Body of pancreas (tissue), 4 donors: ENCODE measurements around the gene MGAT5. TPM values are rescaled to one million over a fixed set of nuclear protein-coding genes. Genes with fewer than 3 reads are reported as not detected.
A peak's percentile ranks its signal among the peaks of the same experiment; 100 is the strongest.

Experiments used
- ATAC-seq: fragments of 150-250 bp; one replicate; pipeline ENCODE4 v1.9.1; 2016
- DNase-seq, 4 donors: peaks; one replicate each; pipeline ENCODE4 v3.0.0-alpha.2; 2019
- H3K27ac ChIP-seq, 4 donors: fragments of 200-600 bp; sonication (generic); 1 replicate in 3 of 4; 2 replicates in 1 of 4; pipeline versions ENCODE4 v1.5.1 to v1.6.1; 2016 to 2019; ENCODE audit warnings: mild to moderate bottlenecking in 1 of 4, mixed read lengths in 1 of 4, moderate library complexity in 1 of 4
- H3K27me3 ChIP-seq, 2 donors: fragments of 200-600 bp; sonication (generic); one replicate each; pipeline ENCODE4 v1.6.0; 2016; ENCODE audit warnings: mild to moderate bottlenecking in 1 of 2
- H3K36me3 ChIP-seq, 2 donors: fragments of 200-600 bp; sonication (generic); replicated peaks in 1 of 2; 2 replicates each; pipeline ENCODE4 v1.5.1; 2016; ENCODE audit warnings: low read depth in 2 of 2; ENCODE audit not compliant: insufficient read depth in 1 of 2
- H3K4me1 ChIP-seq: fragments of 200-600 bp; sonication (generic); one replicate; pipeline ENCODE4 v1.6.0; 2016
- H3K4me3 ChIP-seq, 2 donors: fragments of 200-600 bp; sonication (generic); 1 replicate in 1 of 2; 2 replicates in 1 of 2; pipeline ENCODE4 v1.5.1; 2016 to 2019
- H3K9me3 ChIP-seq, 3 donors: fragments of 200-600 bp; sonication (generic); 1 replicate in 2 of 3; 2 replicates in 1 of 3; pipeline ENCODE4 v1.5.1; 2016
- POLR2A ChIP-seq, 3 donors: fragments of 450-650 bp; IDR thresholded peaks; one replicate each; pipeline ENCODE4 v1.6.1; 2016; ENCODE audit warnings: antibody characterized with exemption in 3 of 3, mild to moderate bottlenecking in 2 of 3
- WGBS, 2 donors: methylation state at CpG; one replicate each; pipeline ENCODE4 v1.1.5; 2017; 5-methylcytosine and 5-hydroxymethylcytosine counted together
- intact Hi-C: fragments of 100-400 bp; cut with DNase I; formaldehyde crosslinking; loops from one replicate; pipeline ENCODE4 v1.15.1; 2023
- total RNA-seq, 2 donors: library from RNA; depleted of rRNA; stranded (reverse); fragments of >200 nt; gene quantifications; one replicate each; pipeline ENCODE4 v1.1.0, GENCODE V29; 2016
- TF ChIP-seq, protein P1 (sequence below), 7 experiments: fragments of 450-650 bp in 4 of 7; fragments of 200-600 bp in 3 of 7; sonication (generic) in 3 of 7; IDR thresholded peaks; one replicate each; pipeline ENCODE4 v1.5.1; 2016 to 2019; ENCODE audit warnings: antibody characterized with exemption in 7 of 7

The MGAT5 gene
- total RNA-seq, 2 donors from 2014 or later = 15.8 to 16.3 TPM

DNA sequence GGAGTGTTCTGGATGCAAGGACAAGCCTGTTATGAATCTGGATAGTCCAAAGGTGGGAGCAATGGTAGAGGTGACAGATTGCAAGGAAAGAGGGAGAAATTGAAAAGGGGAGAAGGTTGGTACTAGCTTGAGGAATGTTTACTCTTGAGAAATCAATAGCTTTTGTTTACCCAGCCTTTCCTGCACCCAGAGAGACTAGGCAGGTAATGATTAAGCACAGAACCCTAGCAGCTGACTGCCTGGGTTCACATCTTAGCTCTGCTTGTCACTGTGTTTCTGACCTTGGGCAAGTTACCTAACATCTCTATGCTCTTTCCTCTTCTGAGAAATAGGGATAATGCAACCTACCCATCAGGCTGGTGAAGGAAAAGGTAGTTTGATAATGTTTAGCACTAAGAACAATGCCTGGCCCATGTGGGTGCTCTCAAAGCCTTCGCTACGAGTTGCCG is 178.6 kb downstream of the MGAT5 start:
- Histone ChIP-seq H3K27me3 (no peaks in the 10 kb centered on the region), H3K4me3 (no peak overlapping the region), H3K36me3 (no peaks in the 10 kb centered on the region), H3K4me1 (peaks cover 86% of the 10 kb centered on the region), H3K9me3 (no peaks in the 10 kb centered on the region), H3K27ac (peak overlapping the region; percentile 83 to 92 (median 92))
- TF ChIP-seq POLR2A (IDR thresholded peaks at IDR 0.05) = peak in 1 of 3 donors; percentile 24
- TF ChIP-seq, protein P1, sequence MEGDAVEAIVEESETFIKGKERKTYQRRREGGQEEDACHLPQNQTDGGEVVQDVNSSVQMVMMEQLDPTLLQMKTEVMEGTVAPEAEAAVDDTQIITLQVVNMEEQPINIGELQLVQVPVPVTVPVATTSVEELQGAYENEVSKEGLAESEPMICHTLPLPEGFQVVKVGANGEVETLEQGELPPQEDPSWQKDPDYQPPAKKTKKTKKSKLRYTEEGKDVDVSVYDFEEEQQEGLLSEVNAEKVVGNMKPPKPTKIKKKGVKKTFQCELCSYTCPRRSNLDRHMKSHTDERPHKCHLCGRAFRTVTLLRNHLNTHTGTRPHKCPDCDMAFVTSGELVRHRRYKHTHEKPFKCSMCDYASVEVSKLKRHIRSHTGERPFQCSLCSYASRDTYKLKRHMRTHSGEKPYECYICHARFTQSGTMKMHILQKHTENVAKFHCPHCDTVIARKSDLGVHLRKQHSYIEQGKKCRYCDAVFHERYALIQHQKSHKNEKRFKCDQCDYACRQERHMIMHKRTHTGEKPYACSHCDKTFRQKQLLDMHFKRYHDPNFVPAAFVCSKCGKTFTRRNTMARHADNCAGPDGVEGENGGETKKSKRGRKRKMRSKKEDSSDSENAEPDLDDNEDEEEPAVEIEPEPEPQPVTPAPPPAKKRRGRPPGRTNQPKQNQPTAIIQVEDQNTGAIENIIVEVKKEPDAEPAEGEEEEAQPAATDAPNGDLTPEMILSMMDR (IDR thresholded peaks at IDR 0.05) = no peak
- DNase-seq = peak; percentile 71 to 91 (median 80)
- WGBS, 2 donors = 13 to 25% methylated on average over 3 of the region's 3 CpGs
- peak; percentile 91 for ATAC-seq
- intact Hi-C loops = no loop called here

DNA sequence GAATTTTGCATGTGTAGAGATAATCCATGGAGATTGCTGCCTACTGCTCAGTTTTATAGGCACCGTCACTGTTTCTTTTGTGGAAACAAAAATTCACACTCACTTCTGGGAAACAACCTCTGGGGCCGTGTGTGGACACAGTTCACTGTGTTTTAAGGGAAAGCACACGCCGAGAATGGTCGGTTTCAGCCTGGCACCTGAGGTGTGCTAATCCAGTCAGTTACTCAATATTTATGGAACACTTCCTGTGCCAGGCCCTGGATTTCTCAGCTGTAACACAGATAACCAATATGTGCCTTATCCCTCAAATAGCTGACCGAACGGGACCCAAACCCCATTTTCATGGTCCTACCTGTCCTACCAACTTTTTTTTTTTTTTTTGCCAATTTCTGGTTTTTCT is 179.6 kb downstream of the MGAT5 start:
- intact Hi-C loops = no loop called here
- TF ChIP-seq POLR2A (IDR thresholded peaks at IDR 0.05) = peak in 2 of 3 donors; percentile 21 to 43
- TF ChIP-seq, protein P1 (IDR thresholded peaks at IDR 0.05) = peak in 1 of 7 experiments; percentile 1
- no peaks in the 10 kb centered on the region for H3K27me3 ChIP-seq
- no peak overlapping the region for H3K4me3 ChIP-seq
- 20 to 29% methylated on average over 7 of the region's 7 CpGs for WGBS, 2 donors
- peak; percentile 74 to 91 (median 83) for DNase-seq
- H3K27ac ChIP-seq = peak overlapping the region; percentile 83 to 92 (median 92)
- ATAC-seq = peak; percentile 77
- H3K9me3 ChIP-seq = no peaks in the 10 kb centered on the region
- H3K36me3 ChIP-seq = no peaks in the 10 kb centered on the region
- H3K4me1 ChIP-seq = peaks cover 88% of the 10 kb centered on the region

DNA sequence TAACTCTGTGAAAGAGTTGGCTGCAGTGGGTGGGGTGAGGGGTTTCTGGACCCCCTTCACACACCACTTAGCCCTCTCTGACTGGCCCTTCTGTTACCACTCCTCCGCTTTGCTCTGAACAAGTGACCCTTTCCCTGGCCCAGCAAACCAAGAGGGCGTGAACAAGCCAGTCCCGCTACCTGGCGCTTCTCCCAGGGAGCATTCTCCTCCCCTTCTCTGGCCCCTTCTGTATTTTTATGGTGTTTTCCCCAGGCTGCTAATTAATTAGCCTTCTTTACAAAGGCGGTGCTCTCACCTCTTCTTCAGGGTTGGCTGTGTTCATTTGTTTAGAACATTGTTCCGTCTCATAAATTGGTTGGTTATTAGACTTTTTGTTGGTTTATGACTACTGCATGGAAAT is 180.1 kb downstream of the MGAT5 start:
- 35 to 48% methylated on average over 6 of the region's 6 CpGs for WGBS, 2 donors
- H3K4me1 ChIP-seq = peaks cover 88% of the 10 kb centered on the region

DNA sequence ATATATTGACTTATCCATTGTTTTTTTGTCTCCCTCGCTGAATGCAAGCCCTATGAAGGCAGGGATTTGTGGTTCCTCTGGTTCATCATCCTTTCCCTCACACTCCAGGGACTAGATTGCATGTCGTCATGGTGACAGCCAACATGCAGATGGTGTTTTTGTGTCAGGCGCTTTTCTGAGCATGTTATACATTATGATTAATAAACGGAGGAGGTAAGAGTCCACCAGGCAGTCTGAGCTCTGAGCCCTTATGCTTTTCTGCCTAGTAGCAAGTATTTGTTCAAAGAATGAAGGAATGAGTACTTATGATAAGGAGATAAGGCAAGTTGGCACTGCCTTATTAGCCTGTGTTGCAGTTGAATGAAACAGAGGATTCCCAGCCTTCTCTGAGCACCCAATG is 181.6 kb downstream of the MGAT5 start:
- Histone ChIP-seq H3K27ac (peak overlapping the region; percentile 9 to 92 (median 87)), H3K27me3 (no peaks in the 10 kb centered on the region), H3K4me3 (no peak overlapping the region), H3K4me1 (peaks cover 91% of the 10 kb centered on the region), H3K36me3 (no peaks in the 10 kb centered on the region), H3K9me3 (no peaks in the 10 kb centered on the region)
- TF ChIP-seq, protein P1 (IDR thresholded peaks at IDR 0.05) = no peak
- TF ChIP-seq POLR2A (IDR thresholded peaks at IDR 0.05) = no peak
- no peak for DNase-seq
- peak; percentile 13 for ATAC-seq
- intact Hi-C loops = no loop called here
- WGBS, 2 donors = 49 to 54% methylated on average over 4 of the region's 4 CpGs

More for the DNA sequence above, 180.1 kb downstream of the MGAT5 start:
- intact Hi-C loops = no loop called here
- Histone ChIP-seq H3K27ac (peak overlapping the region; percentile 68 to 92 (median 87)), H3K27me3 (no peaks in the 10 kb centered on the region), H3K9me3 (no peaks in the 10 kb centered on the region), H3K36me3 (no peaks in the 10 kb centered on the region), H3K4me3 (no peak overlapping the region)
- DNase-seq (peak in 1 of 4 donors; percentile 51), ATAC-seq (no peak)
- no peak for TF ChIP-seq POLR2A (IDR thresholded peaks at IDR 0.05)
- TF ChIP-seq, protein P1 (IDR thresholded peaks at IDR 0.05) = no peak

DNA sequence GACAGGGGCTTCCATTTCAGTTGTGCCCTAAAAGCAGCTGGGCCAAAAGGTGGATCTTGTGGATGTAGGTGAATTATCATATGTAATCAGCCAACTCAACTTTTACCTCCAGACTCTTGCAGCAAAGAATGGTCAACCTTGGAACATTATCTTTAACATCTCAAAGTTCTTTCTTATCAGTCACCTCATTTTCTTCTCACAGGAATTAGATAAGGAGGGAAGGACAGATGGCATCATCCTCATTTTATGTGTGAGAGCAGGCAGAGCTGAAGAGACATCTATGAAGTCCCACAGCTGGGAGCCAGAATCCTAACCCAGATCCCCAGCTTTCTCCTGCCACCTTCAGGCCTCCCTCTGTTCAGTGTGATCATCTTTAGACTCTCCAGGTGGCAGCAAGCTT is 182.1 kb downstream of the MGAT5 start:
- TF ChIP-seq, protein P1 (IDR thresholded peaks at IDR 0.05) = no peak
- no peak for TF ChIP-seq POLR2A (IDR thresholded peaks at IDR 0.05)
- Histone ChIP-seq H3K27ac (peak overlapping the region in 3 of 4 donors; percentile 9 to 92 (median 91)), H3K36me3 (no peaks in the 10 kb centered on the region), H3K27me3 (no peaks in the 10 kb centered on the region), H3K4me1 (peaks cover 90% of the 10 kb centered on the region), H3K9me3 (no peaks in the 10 kb centered on the region), H3K4me3 (no peak overlapping the region)
- DNase-seq (no peak), ATAC-seq (no peak)
- intact Hi-C loops = no loop called here
